ENCODE results near the gene CA10.

CA10 gene

DNA sequence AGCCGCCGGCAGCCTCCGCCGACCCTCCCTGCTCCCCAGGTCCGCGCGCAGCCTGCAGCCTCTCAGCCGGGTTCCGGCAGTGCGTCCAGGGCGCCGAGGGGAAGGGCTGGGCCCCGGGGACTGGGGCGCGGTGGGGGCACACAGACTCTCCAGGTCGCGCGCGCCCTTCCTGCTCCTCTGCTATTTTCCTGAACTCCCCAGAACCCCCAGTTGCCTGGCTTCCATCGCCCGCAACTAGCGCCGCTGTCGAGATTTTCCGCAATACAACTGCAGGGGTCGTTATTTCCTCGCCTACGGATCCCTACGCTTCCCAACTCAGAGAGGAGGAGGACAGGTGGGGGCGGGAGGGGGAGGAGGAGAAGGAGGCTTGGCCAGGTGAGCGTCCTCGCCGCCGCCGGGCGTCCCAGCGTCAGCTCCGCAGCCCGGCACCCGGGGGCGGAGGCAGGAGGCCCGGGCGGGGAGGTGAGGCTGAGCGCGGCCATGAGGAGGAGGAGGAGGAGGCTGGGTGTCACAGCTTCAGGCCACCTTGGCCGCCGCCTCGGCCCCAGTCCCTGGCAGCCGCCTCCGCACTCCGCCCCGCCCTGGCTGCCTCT is at the start of gene CA10:
Gene CA10, minus strand, starts transcription at position 265 of the 593 bp plus-strand sequence.
- DNase-seq: no peak

- no peak for DNase-seq
Measured at GRCh38 chr17:52207796-52208195, 49.3 kb upstream of the CA10 start.

DNA sequence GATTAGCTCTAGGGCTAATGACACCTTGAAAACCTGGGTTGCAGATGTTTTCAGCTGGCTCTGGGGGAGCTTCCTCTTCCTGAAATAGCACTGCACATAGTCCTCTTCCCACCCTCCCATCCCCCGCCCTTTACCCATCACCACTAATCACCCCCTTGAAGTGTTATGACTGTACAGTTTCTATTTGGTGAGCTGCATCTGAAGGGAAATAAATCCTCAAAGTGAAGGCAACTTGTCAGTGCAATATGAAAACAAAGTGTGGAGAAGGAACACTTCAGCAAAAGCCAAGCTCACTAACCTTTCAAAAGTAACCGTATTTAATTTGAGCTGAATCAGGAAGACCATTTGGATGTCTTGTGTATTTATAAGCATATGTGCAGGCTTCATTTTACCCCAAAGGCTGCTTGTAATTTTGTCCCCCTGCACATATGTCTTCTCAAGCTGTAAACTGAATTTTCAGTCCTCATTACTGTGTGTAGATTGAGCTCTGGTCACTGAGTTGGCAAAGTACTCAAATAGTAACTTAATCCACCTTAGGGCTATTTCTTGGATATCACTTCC is 44.1 kb upstream of the CA10 start:
- DNase-seq: no peak

GRCh38 chr17:52201767-52202519 is 43.4 kb upstream of the CA10 start:
- no peak for DNase-seq

GRCh38 chr17:52191491-52191890 is 33.0 kb upstream of the CA10 start:
- no peak for DNase-seq

DNA sequence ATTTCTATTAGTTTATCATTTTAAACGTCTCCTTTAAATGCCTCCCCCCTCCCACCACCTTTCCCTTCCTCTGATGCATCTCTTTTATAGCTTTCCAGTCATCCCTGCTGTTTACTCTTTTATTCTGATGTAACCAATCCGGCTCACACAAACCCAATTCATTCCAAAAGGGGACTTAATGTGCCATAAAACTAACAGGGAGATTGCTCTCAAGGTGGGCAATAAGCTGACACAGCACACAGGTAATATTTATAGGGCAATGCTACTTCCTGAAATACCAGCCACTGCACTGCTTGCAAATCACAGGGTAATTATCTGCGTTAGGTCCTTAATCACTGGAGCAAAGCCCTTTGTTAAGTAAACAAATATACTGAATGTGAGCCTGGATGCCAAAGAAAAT is 23.3 kb upstream of the CA10 start:
- DNase-seq: no peak

GRCh38 chr17:52178012-52178411 is 19.5 kb upstream of the CA10 start:
- no peak for DNase-seq

DNA sequence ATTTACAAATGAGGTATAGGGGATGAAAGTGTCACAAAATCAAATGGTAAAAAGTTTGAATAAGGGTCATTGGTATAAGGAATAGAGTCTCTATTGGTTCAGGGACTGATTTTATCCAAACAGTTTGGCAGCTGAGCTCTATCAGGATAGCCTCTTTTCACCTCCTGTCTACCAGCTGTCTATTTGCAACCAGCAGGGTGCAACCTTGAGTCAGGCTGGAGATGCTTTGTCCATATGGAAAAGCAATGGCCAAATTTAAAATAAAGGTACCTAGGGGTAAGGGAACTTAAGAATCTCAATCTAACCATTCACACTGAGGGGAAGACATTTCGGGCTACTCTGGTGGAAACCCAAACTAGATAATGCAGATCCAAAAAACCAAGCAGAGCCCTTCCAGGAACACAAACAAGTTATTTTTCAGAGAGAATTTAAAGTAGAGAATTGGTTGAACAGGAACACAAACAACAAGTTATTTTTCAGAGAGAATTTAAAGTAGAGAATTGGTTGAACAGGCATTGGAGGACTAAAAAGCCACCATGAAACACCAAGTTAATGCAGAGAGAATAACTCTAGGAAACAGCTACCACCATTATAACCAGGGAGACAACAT is 12.6 kb upstream of the CA10 start:
- DNase-seq: no peak

DNA sequence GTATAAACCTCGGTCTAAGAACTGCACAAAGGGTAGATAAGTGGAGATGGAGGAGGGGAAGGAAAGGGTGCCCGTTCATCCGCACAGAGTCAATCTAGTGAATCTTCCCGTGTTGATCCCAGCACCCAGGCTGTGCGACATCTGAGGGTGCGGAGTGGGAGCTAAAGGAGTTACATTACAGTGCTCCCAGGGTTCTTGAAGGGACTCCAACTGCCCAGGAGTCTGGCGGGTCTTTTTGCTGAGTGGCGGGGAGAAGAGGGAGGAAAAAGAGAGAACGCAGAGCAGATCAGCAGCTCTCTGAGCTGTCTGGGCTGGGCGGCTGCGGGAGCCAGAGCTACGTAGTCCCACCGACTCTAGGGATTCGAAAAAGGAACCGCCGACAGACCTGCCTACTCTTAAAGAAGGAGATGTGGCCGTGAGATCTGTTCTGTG is 1.6 kb upstream of the CA10 start:
- DNase-seq: no peak

GRCh38 chr17:52159246-52160135 is 977 bp upstream of the CA10 start:
- no peak for DNase-seq

- DNase-seq: no peak
Measured at GRCh38 chr17:52157603-52158449, 688 bp downstream of the CA10 start.

- no peak for DNase-seq
Measured at GRCh38 chr17:52156576-52157570, 1.6 kb downstream of the CA10 start.

- no peak for DNase-seq
Measured at GRCh38 chr17:52155301-52155700, 3.2 kb downstream of the CA10 start.

DNA sequence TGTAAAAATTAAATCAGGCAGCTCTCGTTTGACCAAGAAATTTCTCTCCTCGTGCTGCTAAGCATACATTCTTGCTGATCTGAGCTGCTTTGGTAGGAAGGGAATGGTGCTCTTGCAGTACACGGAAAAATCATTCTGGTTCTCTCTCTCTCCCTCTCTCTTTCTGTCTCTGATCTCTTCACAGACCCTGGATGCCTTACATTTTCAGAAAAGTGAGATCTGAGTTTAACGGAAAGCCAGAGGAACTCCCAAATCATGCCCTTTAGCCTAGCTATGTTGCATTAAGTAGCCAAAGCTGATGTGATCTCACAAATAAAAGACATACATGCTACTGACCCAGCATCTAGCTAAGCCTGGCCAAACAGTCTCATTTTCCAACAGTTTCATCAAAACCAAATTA is 4.0 kb downstream of the CA10 start:
- no peak for DNase-seq

DNA sequence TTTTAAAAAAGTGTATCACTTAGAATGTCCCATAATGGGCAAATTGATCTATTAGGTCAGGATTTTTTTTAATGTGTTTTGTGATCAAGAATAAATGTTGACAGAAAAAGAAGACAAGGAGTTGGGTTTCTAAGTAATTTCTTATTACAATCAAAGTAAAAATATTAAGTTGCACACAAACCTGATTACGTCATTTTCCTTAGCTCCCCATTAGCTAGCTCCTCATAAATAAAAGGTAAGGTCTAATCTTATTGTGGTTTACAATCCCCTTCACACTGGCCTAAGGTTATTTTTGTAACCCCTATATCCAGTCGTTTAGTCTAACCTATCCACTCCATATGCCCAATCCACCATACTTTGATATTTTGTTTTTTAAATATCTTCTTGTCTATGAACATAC is 7.6 kb downstream of the CA10 start:
- DNase-seq: no peak

DNA sequence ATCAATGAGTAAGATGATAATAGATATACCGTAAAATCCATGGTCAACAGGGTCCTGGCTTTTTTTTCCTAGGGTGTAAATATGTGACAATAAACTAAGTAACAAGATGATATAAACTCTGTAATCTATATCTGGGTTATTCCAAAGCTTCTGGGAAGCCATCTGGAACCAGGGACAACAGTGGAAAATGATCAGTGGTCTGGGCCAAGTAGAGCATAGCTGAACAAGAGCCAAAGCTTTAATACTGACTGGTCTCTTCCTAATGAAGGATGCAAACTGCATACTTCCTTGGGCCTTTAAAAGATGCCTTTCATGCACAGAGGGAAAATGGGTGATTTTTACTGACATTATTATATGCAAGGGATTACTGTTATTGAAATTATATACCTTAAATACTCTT is 8.9 kb downstream of the CA10 start:
- no peak for DNase-seq

DNA sequence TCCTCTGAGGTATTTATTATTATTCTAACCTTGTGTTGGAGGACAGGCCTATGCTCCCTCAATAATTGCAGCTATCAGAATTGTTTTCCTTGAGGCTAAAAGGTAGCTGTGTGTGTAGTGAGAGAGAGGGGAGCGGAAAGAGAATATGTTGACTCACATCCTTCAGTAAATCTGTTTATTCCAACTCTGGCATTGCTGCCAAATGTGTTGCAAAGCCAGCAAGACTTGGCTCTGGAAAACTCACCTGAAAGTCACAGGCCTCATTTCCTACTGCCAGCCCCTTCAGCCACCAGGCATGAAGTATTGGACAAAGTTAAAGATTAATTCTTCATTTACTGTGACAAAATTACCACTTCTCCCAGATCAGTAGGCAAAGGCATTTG is 9.6 kb downstream of the CA10 start:
- DNase-seq: no peak

DNA sequence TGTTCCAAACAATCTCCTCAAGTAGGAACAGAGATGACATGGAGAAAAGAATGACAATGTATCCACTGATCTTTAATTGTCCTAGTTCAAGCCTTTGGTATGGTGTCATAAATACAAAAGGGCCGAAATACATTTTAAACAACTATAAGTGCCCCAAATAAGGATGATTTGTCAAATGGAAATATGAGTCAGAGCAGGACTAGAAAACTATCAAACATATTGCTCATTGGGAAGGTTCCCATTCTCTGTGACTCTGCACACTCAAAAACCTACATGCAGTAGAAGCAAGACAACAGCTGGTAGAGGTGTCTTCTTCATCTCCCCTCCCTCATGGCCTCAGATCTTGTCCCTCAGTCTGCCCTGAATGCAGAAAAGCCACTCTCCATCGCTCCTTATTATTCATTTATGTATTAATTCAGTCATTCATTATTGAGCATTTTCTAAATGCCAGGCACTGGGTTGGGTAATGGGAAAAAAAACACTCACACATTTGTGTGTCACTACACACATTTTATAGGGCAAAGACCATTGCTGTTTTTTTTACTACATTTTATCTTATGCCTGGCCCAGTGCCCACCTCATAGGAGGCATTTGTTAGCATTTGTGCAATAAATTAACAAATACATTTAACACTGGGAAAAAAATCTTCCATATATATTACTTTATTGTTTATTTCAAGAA is 10.1 kb downstream of the CA10 start:
- no peak for DNase-seq

GRCh38 chr17:52147872-52148271 is 10.6 kb downstream of the CA10 start:
- no peak for DNase-seq

DNA sequence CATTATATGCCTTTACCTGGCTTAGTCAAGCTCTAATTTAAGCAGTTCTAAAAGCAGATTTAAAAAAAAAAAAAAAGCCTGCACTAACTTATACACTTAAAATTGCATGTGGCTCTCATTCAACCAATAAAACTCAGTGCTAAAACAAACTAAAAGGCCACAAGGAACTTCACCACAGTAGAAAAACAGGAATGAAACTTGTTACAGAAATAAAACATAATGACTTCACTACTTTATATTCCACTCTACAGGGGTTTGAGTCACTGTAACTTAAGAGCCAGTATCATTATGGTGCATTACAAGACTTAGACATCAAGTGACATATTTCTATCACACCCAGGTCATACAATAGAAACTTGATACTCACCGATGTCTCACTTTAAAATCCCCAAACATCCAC is 11.1 kb downstream of the CA10 start:
- no peak for DNase-seq
